Transverse colon (tissue), 4 donors: Measurements from ENCODE around the gene AIRE. TPM values are rescaled to one million over a fixed set of nuclear protein-coding genes. Genes with fewer than 3 reads are reported as not detected.

ENCODE experiments used
- DNase-seq: peaks from one replicate; pipeline ENCODE4 v3.0.0-alpha.2; 2019
- H3K27ac ChIP-seq, 4 donors: fragments of 200-600 bp; sonication (generic); 2 replicates each; pipeline ENCODE4 v1.5.1; 2016 to 2018; ENCODE audit warnings: inconsistent platforms in 4 of 4
- H3K27me3 ChIP-seq: fragments of 200-600 bp; sonication (generic); 2 replicates; pipeline ENCODE4 v1.5.1; 2017; ENCODE audit warnings: inconsistent platforms
- H3K36me3 ChIP-seq, 4 donors: fragments of 200-600 bp; sonication (generic); 2 replicates each; pipeline ENCODE4 v1.5.1; 2017 to 2019; ENCODE audit warnings: inconsistent platforms in 4 of 4
- H3K4me1 ChIP-seq, 4 donors: fragments of 200-600 bp; sonication (generic); 2 replicates each; pipeline ENCODE4 v1.5.1; 2017 to 2020; ENCODE audit warnings: inconsistent platforms in 4 of 4
- H3K4me3 ChIP-seq, 4 donors: fragments of 200-600 bp; sonication (generic); 1 replicate in 1 of 4; 2 replicates in 3 of 4; pipeline versions ENCODE4 v1.5.1 to v1.6.1; 2017 to 2019; ENCODE audit warnings: inconsistent platforms in 4 of 4
- H3K9me3 ChIP-seq, 2 donors: fragments of 200-600 bp; sonication (generic); 2 replicates each; pipeline ENCODE4 v1.5.1; 2017 to 2019; ENCODE audit warnings: inconsistent platforms in 2 of 2
- EP300 ChIP-seq: sonication (generic); formaldehyde crosslinking; IDR thresholded peaks from one replicate; pipeline ENCODE4 v1.6.1; 2017; ENCODE audit warnings: antibody characterized with exemption, low read depth
- POLR2A ChIP-seq: fragments of 450-650 bp; IDR thresholded peaks from one replicate; pipeline ENCODE4 v1.6.1; 2016; ENCODE audit warnings: antibody characterized with exemption, mild to moderate bottlenecking, moderate library complexity
- POLR2AphosphoS5 ChIP-seq, 3 donors: sonication (generic); formaldehyde crosslinking; IDR thresholded peaks; one replicate each; pipeline ENCODE4 v1.6.1; 2016; ENCODE audit warnings: antibody characterized with exemption in 3 of 3
- WGBS, 2 donors: methylation state at CpG; one replicate each; pipeline ENCODE4 v1.1.5; 2018; ENCODE audit warnings: low coverage in 1 of 2; 5-methylcytosine and 5-hydroxymethylcytosine counted together
- in situ Hi-C, 4 donors: fragments of 200-750 bp; cut with MboI; loops; one replicate each; pipeline versions ENCODE4 v1.15.0 to v1.15.1; 2017; ENCODE audit warnings: low sequenced_read_pairs in 3 of 4, low pct_ligation_motif_present in 1 of 4, low pct_unique_long_range_greater_than_20kb in 1 of 4
- intact Hi-C: fragments of 100-400 bp; cut with DNase I; formaldehyde crosslinking; loops from one replicate; pipeline ENCODE4 v1.15.1; 2023; ENCODE audit warnings: low total_unique reads
- total RNA-seq, 4 donors: library from RNA; depleted of rRNA; stranded (reverse); fragments of >200 nt; gene quantifications; one replicate each; pipeline ENCODE4 v1.1.0, GENCODE V29; 2016
- TF ChIP-seq, protein P1 (sequence below), 5 experiments: fragments of 200-600 bp in 3 of 5; fragments of 450-650 bp in 2 of 5; sonication (generic) in 3 of 5; IDR thresholded peaks; 1 replicate in 2 of 5; 2 replicates in 3 of 5; pipeline ENCODE4 v1.5.1; 2016 to 2017; ENCODE audit warnings: antibody characterized with exemption in 5 of 5, inconsistent platforms in 3 of 5, mild to moderate bottlenecking in 2 of 5, moderate library complexity in 1 of 5

AIRE gene
- total RNA-seq, 4 donors from 2014 or later = not detected

DNA sequence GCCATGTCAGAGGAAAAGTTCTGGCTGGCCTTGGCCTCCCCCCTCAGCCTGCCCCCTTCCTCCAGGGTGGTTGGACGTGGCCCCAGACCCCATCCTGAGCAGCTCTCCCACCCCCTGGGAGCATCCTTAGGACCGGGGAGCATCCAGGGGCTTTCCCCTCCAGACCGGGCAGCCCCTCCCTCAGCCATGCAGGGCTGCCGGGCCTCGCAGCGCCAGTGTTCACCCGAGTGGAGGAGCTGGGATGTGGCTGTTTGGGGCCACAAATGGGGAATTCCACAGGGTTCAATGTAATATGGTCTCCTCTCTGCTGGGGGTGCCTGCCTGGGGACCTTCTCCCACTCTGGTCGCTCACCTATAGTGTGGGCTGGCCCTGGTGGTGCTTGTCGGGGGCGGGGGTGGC, 10.0 kb downstream of the AIRE start:
- WGBS, 2 donors = 74% methylated on average over 10 of the region's 10 CpGs; no CpG with 5 or more reads in 1 of the 2 donors
- Histone ChIP-seq H3K27me3 (no peaks in the 10 kb centered on the region), H3K36me3 (no peaks in the 10 kb centered on the region), H3K27ac (no peak overlapping the region), H3K4me3 (no peak overlapping the region), H3K4me1 (peaks cover 5 to 30% (median 20%) of the 10 kb centered on the region in 4 donors), H3K9me3 (no peaks in the 10 kb centered on the region)
- no peak for DNase-seq
- intact Hi-C loops (no loop called here), in situ Hi-C loops (no loop called here)
- TF ChIP-seq POLR2A (no peak), POLR2AphosphoS5 (IDR thresholded peaks at IDR 0.05) (no peak), EP300 (no peak)
- TF ChIP-seq, protein P1, sequence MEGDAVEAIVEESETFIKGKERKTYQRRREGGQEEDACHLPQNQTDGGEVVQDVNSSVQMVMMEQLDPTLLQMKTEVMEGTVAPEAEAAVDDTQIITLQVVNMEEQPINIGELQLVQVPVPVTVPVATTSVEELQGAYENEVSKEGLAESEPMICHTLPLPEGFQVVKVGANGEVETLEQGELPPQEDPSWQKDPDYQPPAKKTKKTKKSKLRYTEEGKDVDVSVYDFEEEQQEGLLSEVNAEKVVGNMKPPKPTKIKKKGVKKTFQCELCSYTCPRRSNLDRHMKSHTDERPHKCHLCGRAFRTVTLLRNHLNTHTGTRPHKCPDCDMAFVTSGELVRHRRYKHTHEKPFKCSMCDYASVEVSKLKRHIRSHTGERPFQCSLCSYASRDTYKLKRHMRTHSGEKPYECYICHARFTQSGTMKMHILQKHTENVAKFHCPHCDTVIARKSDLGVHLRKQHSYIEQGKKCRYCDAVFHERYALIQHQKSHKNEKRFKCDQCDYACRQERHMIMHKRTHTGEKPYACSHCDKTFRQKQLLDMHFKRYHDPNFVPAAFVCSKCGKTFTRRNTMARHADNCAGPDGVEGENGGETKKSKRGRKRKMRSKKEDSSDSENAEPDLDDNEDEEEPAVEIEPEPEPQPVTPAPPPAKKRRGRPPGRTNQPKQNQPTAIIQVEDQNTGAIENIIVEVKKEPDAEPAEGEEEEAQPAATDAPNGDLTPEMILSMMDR (IDR thresholded peaks at IDR 0.05) = no peak

DNA sequence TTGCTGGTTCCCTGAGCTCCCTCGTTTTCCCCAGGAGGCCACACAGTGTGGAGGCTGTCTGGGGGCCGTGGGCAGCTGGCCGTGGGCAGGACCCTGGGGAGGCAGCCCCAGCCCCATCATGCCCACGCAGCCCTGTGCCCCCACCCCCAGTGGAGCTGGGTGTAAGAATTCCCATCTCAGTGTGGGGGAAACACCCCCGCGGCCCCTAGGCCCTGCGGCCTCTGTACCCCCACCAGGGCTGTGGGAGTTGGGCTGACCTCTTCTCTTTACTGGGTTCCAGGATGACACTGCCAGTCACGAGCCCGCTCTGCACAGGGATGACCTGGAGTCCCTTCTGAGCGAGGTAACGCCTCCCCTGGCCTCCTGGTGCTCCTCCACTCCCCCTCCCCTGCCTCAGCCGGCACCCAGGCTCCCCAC, 10.4 kb downstream of the AIRE start:
- intact Hi-C loops = no loop called here
- H3K4me1 ChIP-seq = peaks cover 7 to 35% (median 24%) of the 10 kb centered on the region in 4 donors
- DNase-seq = no peak
- in situ Hi-C loops = no loop called here
- H3K4me3 ChIP-seq = no peak overlapping the region
- H3K9me3 ChIP-seq = no peaks in the 10 kb centered on the region
- H3K27me3 ChIP-seq = no peaks in the 10 kb centered on the region
- TF ChIP-seq, protein P1 (IDR thresholded peaks at IDR 0.05) = no peak
- TF ChIP-seq EP300 (no peak), POLR2AphosphoS5 (IDR thresholded peaks at IDR 0.05) (no peak), POLR2A (no peak)
- H3K27ac ChIP-seq = no peak overlapping the region
- 62% methylated on average over 11 of the region's 12 CpGs; no CpG with 5 or more reads in 1 of the 2 donors for WGBS, 2 donors
- H3K36me3 ChIP-seq = no peaks in the 10 kb centered on the region

DNA sequence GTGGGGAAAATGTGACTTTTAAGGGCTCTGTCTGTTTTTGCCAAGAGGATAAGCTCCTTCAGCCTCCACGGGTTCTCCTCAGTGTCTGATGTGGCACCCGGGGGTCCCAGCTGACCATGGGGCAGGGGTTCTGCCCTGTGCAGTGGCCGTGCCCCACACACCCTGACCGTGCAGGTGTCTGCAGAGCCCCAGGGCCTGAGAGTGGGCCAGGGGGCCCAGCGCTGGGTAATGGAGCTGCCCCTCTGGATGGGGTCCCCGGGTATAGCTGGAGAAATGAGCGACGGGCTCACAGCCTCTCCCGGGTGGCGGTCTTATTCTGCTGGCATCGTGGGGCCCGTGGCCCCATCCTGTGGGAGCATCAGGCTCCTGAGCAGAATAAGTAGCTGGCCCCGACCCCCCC, 11.2 kb downstream of the AIRE start:
- no peak for DNase-seq
- no peaks in the 10 kb centered on the region for H3K9me3 ChIP-seq
- 80% methylated on average over 13 of the region's 13 CpGs; no CpG with 5 or more reads in 1 of the 2 donors for WGBS, 2 donors
- H3K27ac ChIP-seq = no peak overlapping the region
- TF ChIP-seq, protein P1 (IDR thresholded peaks at IDR 0.05) = no peak
- TF ChIP-seq POLR2AphosphoS5 (IDR thresholded peaks at IDR 0.05) (no peak), POLR2A (no peak), EP300 (no peak)
- H3K36me3 ChIP-seq = no peaks in the 10 kb centered on the region
- intact Hi-C loops = no loop called here
- in situ Hi-C loops = no loop called here
- no peaks in the 10 kb centered on the region for H3K27me3 ChIP-seq
- H3K4me3 ChIP-seq = no peak overlapping the region
- H3K4me1 ChIP-seq = peaks cover 14 to 43% (median 33%) of the 10 kb centered on the region in 4 donors

DNA sequence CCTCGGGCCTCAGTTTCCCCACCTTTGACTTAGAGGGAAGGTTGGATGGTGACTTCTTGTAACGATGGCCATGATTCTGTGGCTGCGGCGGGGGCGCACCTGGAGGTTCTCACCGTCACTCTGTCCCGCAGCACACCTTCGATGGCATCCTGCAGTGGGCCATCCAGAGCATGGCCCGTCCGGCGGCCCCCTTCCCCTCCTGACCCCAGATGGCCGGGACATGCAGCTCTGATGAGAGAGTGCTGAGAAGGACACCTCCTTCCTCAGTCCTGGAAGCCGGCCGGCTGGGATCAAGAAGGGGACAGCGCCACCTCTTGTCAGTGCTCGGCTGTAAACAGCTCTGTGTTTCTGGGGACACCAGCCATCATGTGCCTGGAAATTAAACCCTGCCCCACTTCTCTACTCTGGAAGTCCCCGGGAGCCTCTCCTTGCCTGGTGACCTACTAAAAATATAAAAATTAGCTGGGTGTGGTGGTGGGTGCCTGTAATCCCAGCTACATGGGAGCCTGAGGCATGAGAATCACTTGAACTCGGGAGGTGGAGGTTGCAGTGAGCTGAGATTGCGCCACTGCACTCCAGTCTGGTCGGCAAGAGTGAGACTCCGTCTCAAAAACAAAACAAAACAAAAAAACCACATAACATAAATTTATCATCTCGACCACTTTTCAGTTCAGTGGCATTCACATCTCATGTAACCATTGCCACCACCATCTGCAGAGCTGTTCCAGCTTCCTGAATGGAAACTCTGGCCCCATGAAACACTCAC, 12.0 kb downstream of the AIRE start:
- peak overlapping the region in 1 of 4 donors; percentile 21 for H3K27ac ChIP-seq

More for the DNA sequence above, 12.0 kb downstream of the AIRE start:
- no peak for TF ChIP-seq EP300
- TF ChIP-seq, protein P1 (IDR thresholded peaks at IDR 0.05) = peak; percentile 67 to 89 (median 78)
- peak in 1 of 3 donors; percentile 27 for TF ChIP-seq POLR2AphosphoS5 (IDR thresholded peaks at IDR 0.05)
- no peak for TF ChIP-seq POLR2A
- peak; percentile 91 for DNase-seq
- intact Hi-C loops = no loop called here
- WGBS, 2 donors = 18 to 32% methylated on average over 5 to 21 of the region's 22 CpGs
- no peaks in the 10 kb centered on the region for H3K36me3 ChIP-seq
- H3K4me3 ChIP-seq = no peak overlapping the region
- peaks cover 21 to 51% (median 40%) of the 10 kb centered on the region in 4 donors for H3K4me1 ChIP-seq
- no peaks in the 10 kb centered on the region for H3K27me3 ChIP-seq
- no peaks in the 10 kb centered on the region for H3K9me3 ChIP-seq
- in situ Hi-C loops = no loop called here
